GM18526 (cell line): ENCODE measurements around the gene CDK5RAP2.

ENCODE experiments used
- POLR2A ChIP-seq: IDR thresholded peaks from 3 replicates; pipeline ENCODE4 v1.6.1; 2011; ENCODE audit not compliant: insufficient read length; ENCODE audit errors: extremely low read depth

Gene CDK5RAP2

GRCh38 chr9:120500733-120501132 lies 79.2 kb downstream of the CDK5RAP2 start:
- TF ChIP-seq POLR2A, result no peak

GRCh38 chr9:120490888-120491595 lies 88.9 kb downstream of the CDK5RAP2 start:
- no peak for TF ChIP-seq POLR2A

- no peak for TF ChIP-seq POLR2A
Measured at GRCh38 chr9:120486835-120487234, 93.1 kb downstream of the CDK5RAP2 start.

- TF ChIP-seq POLR2A, result no peak
Measured at GRCh38 chr9:120486347-120486746, 93.6 kb downstream of the CDK5RAP2 start.

GRCh38 chr9:120485788-120486187 lies 94.2 kb downstream of the CDK5RAP2 start:
- TF ChIP-seq POLR2A, result no peak

- TF ChIP-seq POLR2A, result no peak
Measured at GRCh38 chr9:120484162-120484561, 95.8 kb downstream of the CDK5RAP2 start.

- no peak for TF ChIP-seq POLR2A
Measured at GRCh38 chr9:120482424-120483186, 97.4 kb downstream of the CDK5RAP2 start.

- no peak for TF ChIP-seq POLR2A
Measured at GRCh38 chr9:120481846-120482245, 98.1 kb downstream of the CDK5RAP2 start.

GRCh38 chr9:120481248-120481647 lies 98.7 kb downstream of the CDK5RAP2 start:
- TF ChIP-seq POLR2A, result no peak

GRCh38 chr9:120480707-120481106 lies 99.3 kb downstream of the CDK5RAP2 start:
- no peak for TF ChIP-seq POLR2A

GRCh38 chr9:120478208-120478607 lies 101.8 kb downstream of the CDK5RAP2 start:
- TF ChIP-seq POLR2A, result no peak

GRCh38 chr9:120477534-120478001 lies 102.4 kb downstream of the CDK5RAP2 start:
- no peak for TF ChIP-seq POLR2A

GRCh38 chr9:120475341-120475740 lies 104.6 kb downstream of the CDK5RAP2 start:
- TF ChIP-seq POLR2A, result no peak

- no peak for TF ChIP-seq POLR2A
Measured at GRCh38 chr9:120474591-120475243, 105.2 kb downstream of the CDK5RAP2 start.

- TF ChIP-seq POLR2A, result no peak
Measured at GRCh38 chr9:120473608-120474007, 106.4 kb downstream of the CDK5RAP2 start.
